GM23248 (cell line): ENCODE measurements around the gene ABCF2. TPM values are rescaled to one million over a fixed set of nuclear protein-coding genes. Genes with fewer than 3 reads are reported as not detected.

Source experiments
- DNase-seq: peaks from one replicate; pipeline ENCODE4 v3.0.0-alpha.2; 2015
- H2AFZ ChIP-seq: fragments of 200-600 bp; sonication (generic); 2 replicates; pipeline ENCODE4 v1.6.1; 2016; ENCODE audit warnings: antibody characterized with exemption
- H3F3A ChIP-seq: fragments of 200-600 bp; sonication (generic); 2 replicates; pipeline ENCODE4 v1.6.1; 2016; ENCODE audit warnings: mild to moderate bottlenecking, antibody characterized with exemption, mixed run types; ENCODE audit not compliant: insufficient read depth
- H3K27ac ChIP-seq: fragments of 200-600 bp; sonication (generic); 2 replicates; pipeline ENCODE4 v1.5.1; 2016; ENCODE audit warnings: mild to moderate bottlenecking
- H3K27me3 ChIP-seq: fragments of 200-600 bp; sonication (generic); replicated peaks from 2 replicates; pipeline ENCODE4 v1.6.1; 2016; ENCODE audit warnings: mild to moderate bottlenecking; ENCODE audit not compliant: insufficient read depth
- H3K36me3 ChIP-seq: fragments of 200-600 bp; sonication (generic); 2 replicates; pipeline ENCODE4 v1.6.1; 2016; ENCODE audit warnings: low read depth, mild to moderate bottlenecking
- H3K4me1 ChIP-seq: fragments of 200-600 bp; sonication (generic); 2 replicates; pipeline ENCODE4 v1.6.1; 2016; ENCODE audit warnings: mild to moderate bottlenecking; ENCODE audit not compliant: insufficient read depth
- H3K4me2 ChIP-seq: fragments of 200-600 bp; sonication (generic); one replicate; pipeline ENCODE4 v1.6.1; 2016; ENCODE audit warnings: mild to moderate bottlenecking; ENCODE audit not compliant: unreplicated experiment
- H3K4me3 ChIP-seq: fragments of 200-600 bp; sonication (generic); 2 replicates; pipeline ENCODE4 v1.5.1; 2016; ENCODE audit warnings: mild to moderate bottlenecking
- H3K79me2 ChIP-seq: fragments of 200-600 bp; sonication (generic); 2 replicates; pipeline ENCODE4 v1.6.1; 2016; ENCODE audit warnings: mild to moderate bottlenecking; ENCODE audit not compliant: insufficient read depth
- H3K9ac ChIP-seq: fragments of 200-600 bp; sonication (generic); 2 replicates; pipeline ENCODE4 v1.6.1; 2016; ENCODE audit warnings: mild to moderate bottlenecking
- H3K9me2 ChIP-seq: fragments of 200-600 bp; sonication (generic); 2 replicates; pipeline ENCODE4 v1.6.1; 2016; ENCODE audit warnings: mixed run types, mild to moderate bottlenecking, moderate library complexity; ENCODE audit not compliant: insufficient read depth
- H3K9me3 ChIP-seq: fragments of 200-600 bp; sonication (generic); one replicate; pipeline ENCODE4 v1.6.1; 2017; ENCODE audit warnings: low read depth
- H4K20me1 ChIP-seq: fragments of 200-600 bp; sonication (generic); 2 replicates; pipeline ENCODE4 v1.6.0; 2016; ENCODE audit not compliant: insufficient read depth
- EZH2 ChIP-seq: fragments of 200-600 bp; sonication (generic); IDR thresholded peaks from 2 replicates; pipeline ENCODE4 v1.6.1; 2018; ENCODE audit warnings: antibody characterized with exemption, mild to moderate bottlenecking; ENCODE audit not compliant: insufficient read depth, poor library complexity, severe bottlenecking
- EZH2phosphoT487 ChIP-seq: fragments of 200-600 bp; sonication (generic); IDR thresholded peaks from 2 replicates; pipeline ENCODE4 v1.6.1; 2018; ENCODE audit warnings: antibody characterized with exemption, moderate library complexity, mild to moderate bottlenecking, low read depth; ENCODE audit not compliant: insufficient read depth
- WGBS, 2 experiments: methylation state at CpG; one replicate each; pipeline ENCODE4 v1.1.6; 2015 to 2017; ENCODE audit warnings: low lambda C conversion rate in 2 of 2, low coverage in 1 of 2; ENCODE audit errors: missing lambda C conversion rate in 2 of 2; 5-methylcytosine and 5-hydroxymethylcytosine counted together
- in situ Hi-C: fragments of 300-500 bp; cut with MboI; formaldehyde crosslinking; loops from 2 replicates; pipeline ENCODE4 v1.15.0; 2020
- polyA plus RNA-seq: library from polyadenylated mRNA; unstranded; fragments of >200 nt; fragmentation: Nextera tagmentation; extraction: Ambion mirVana; gene quantifications from 2 replicates; pipeline ENCODE4 v1.2.1, GENCODE V29; 2016
- total RNA-seq: library from RNA; depleted of rRNA; stranded (reverse); fragments of >200 nt; shearing (Covaris generic); gene quantifications from 2 replicates; pipeline ENCODE4 v1.2.3, GENCODE V29; 2014; rRNA removed

ABCF2 gene
- 69.7 and 74.9 TPM in 2 replicates for total RNA-seq
- polyA plus RNA-seq = 40.7 and 40.9 TPM in 2 replicates

- in situ Hi-C loops = no loop called here
- peak within 1 kb of the TSS; percentile 86 for H3K4me2 ChIP-seq
These were observed at the start of gene ABCF2 for GRCh38 chr7:151226875-151227782. Gene ABCF2, minus strand, starts transcription at chr7:151227205. Its CDS starts 747 bp downstream, at chr7:151226458.

GRCh38 chr7:151275813-151276577 lies 49.0 kb upstream of the ABCF2 start:
- Histone ChIP-seq H3K4me1 (no peaks in the 10 kb centered on the region), H3F3A (0 out of 2 replicates have a peak, but pooled peaks cover 3% of the 10 kb centered on the region), H3K27me3 (no peaks in the 10 kb centered on the region), H3K36me3 (no peaks in the 10 kb centered on the region), H3K4me3 (peak overlapping the region; percentile 56; the same call in 1 of the 2 replicates), H2AFZ (no peak overlapping the region), H3K79me2 (no peaks in the 10 kb centered on the region), H3K9me3 (no peaks in the 10 kb centered on the region), H3K27ac (no peak overlapping the region), H3K9me2 (no peaks in the 10 kb centered on the region), H3K9ac (0 out of 2 replicates have a peak overlapping the region, but pooled peaks have one; percentile 39), H3K4me2 (no peak overlapping the region), H4K20me1 (no peaks in the 10 kb centered on the region)
- 32 to 36% methylated on average over 3 to 10 of the region's 10 CpGs for WGBS, 2 experiments
- no peak for DNase-seq
- TF ChIP-seq EZH2 (no peak), EZH2phosphoT487 (no peak)
- in situ Hi-C loops = no loop called here

More at GRCh38 chr7:151226875-151227782, at the start of gene ABCF2:
- Histone ChIP-seq H3K27ac (peak within 1 kb of the TSS; percentile 77), H3K79me2 (peaks cover 38% of the 10 kb centered on the region), H3F3A (peaks cover 20% of the 10 kb centered on the region), H3K9ac (peak within 1 kb of the TSS; percentile 91), H3K27me3 (no peaks in the 10 kb centered on the region), H2AFZ (peak within 1 kb of the TSS; percentile 96), H3K9me2 (no peaks in the 10 kb centered on the region), H3K9me3 (no peaks in the 10 kb centered on the region), H3K36me3 (peaks cover 26% of the 10 kb centered on the region), H3K4me3 (peak within 1 kb of the TSS; percentile 88), H3K4me1 (peaks cover 34% of the 10 kb centered on the region), H4K20me1 (no peaks in the 10 kb centered on the region)
- DNase-seq = peak; percentile 99
- 0 to 1% methylated on average over 67 to 68 of the region's 68 CpGs for WGBS, 2 experiments
- TF ChIP-seq EZH2 (no peak), EZH2phosphoT487 (no peak)

DNA sequence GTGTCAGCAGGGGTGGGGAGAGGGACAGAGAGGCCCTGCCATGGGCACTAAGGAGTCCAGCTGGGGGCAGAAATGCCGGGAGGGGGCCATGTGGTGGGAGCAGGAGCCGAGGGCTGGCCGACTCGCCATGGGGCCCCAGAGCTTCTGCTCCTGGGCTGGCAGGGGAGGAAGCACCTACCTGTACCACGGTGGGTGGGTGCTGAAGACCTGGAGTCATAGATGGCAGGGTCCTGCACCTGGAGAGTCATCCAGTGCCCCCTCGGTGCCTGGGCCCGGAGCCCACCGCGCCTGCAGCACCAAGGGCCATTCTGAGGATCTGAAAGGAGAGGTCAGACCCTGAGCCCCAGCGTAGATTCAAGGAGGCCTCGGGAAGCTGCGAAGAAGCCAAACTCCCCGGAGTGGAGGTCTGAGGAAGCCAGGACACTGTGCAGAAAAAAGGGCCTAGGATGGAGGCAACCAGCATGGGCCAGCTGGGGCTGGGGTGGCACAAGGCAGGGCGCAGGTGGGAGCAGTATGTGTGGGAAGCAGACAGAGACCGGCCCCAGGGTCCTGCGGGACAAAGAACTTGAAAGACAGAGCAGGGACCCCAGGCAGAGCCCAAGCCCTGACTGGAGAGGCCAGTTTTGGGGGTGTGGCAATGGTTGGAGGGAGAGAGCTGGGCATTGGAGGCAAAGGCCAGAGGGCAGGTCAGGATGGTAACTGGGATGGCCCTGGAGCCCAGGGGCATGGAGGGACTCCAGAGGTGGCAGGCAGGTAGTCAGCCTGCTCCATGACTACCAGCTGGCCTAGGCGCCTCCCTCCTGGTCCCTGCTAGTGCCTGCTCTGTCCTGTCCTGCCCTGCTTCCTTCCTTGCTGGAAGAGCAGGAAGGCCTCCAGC lies 48.2 kb upstream of the ABCF2 start:
- 69 to 74% methylated on average over 13 to 16 of the region's 17 CpGs for WGBS, 2 experiments
- TF ChIP-seq EZH2phosphoT487 (no peak), EZH2 (no peak)
- H3K4me3 ChIP-seq = no peak overlapping the region
- no peak overlapping the region for H3K4me2 ChIP-seq
- no peak overlapping the region for H2AFZ ChIP-seq
- H3K9me2 ChIP-seq = no peaks in the 10 kb centered on the region
- H3K9ac ChIP-seq = no peak overlapping the region
- no peaks in the 10 kb centered on the region for H3K9me3 ChIP-seq
- H3K27me3 ChIP-seq = no peaks in the 10 kb centered on the region
- no peaks in the 10 kb centered on the region for H3K79me2 ChIP-seq
- H3K4me1 ChIP-seq = no peaks in the 10 kb centered on the region
- H3K27ac ChIP-seq = no peak overlapping the region
- 0 out of 2 replicates have a peak, but pooled peaks cover 3% of the 10 kb centered on the region for H3F3A ChIP-seq
- no peaks in the 10 kb centered on the region for H3K36me3 ChIP-seq
- DNase-seq = no peak
- in situ Hi-C loops = no loop called here
- H4K20me1 ChIP-seq = no peaks in the 10 kb centered on the region
